Measurements from ENCODE around the gene SRRM4. TPM values are rescaled to one million over a fixed set of nuclear protein-coding genes. Genes with fewer than 3 reads are reported as not detected.

The SRRM4 gene
- total RNA-seq, 4 donors from 2014 or later, result 0.10 to 0.27 TPM; not detected in 2

DNA sequence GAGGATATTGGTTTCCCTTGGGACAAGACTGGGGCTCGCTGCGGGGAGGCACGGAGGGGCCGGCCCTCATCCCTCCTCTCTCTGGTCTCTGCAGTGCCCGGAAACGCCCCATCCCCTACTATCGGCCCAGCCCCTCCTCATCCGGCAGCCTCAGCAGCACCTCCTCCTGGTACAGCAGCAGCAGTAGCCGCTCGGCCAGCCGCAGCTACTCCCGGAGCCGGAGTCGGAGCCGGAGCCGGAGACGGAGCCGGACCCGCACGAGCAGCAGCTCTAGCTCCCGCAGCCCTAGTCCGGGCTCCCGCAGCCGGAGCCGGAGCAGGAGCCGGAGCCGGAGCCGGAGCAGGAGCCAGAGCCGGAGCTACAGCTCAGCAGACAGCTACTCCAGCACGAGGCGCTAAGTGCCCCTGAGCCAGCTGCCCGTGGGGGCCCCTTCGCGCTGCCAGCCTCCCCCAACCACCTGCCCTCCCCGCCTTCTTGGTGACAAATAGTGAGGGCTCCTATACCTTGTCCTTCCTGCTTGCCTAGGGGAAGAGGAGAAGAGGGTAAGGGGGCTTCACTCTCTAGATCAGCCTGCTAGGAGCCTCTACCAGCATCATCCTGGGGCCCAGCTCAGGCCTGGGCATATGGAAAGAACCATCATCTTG, 175.2 kb downstream of the SRRM4 start:
- intact Hi-C loops (cut with DNase I), result no loop called here

DNA sequence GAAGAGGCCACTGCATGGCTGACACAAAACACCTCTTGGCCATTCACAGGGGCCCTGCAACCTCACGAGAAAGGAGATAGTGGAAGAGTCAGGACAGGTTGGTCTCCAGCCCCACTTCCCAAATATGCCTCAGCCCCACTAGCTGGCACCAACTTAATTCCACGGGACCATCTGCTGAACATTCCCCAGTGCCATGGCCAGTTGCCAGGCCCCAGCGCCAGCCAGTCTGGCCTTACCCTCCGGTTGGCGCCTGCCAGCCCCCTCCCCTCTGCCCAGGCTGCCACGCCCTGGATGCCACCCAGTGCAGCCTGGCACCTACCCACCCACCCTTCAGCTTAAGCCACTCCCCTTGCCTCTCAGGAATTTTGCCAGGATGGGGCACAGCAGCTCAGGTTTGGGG, 176.2 kb downstream of the SRRM4 start:
- no peaks in the 10 kb centered on the region for H3K36me3 ChIP-seq
- no peak overlapping the region for H3K4me3 ChIP-seq (replicated peaks in 1 of 3)
- intact Hi-C loops (cut with DNase I), result no loop called here
- H3K4me1 ChIP-seq, result peaks cover 4 to 10% of the 10 kb centered on the region in 2 donors
- peak; percentile 59 to 73 for DNase-seq
- TF ChIP-seq, protein P1, sequence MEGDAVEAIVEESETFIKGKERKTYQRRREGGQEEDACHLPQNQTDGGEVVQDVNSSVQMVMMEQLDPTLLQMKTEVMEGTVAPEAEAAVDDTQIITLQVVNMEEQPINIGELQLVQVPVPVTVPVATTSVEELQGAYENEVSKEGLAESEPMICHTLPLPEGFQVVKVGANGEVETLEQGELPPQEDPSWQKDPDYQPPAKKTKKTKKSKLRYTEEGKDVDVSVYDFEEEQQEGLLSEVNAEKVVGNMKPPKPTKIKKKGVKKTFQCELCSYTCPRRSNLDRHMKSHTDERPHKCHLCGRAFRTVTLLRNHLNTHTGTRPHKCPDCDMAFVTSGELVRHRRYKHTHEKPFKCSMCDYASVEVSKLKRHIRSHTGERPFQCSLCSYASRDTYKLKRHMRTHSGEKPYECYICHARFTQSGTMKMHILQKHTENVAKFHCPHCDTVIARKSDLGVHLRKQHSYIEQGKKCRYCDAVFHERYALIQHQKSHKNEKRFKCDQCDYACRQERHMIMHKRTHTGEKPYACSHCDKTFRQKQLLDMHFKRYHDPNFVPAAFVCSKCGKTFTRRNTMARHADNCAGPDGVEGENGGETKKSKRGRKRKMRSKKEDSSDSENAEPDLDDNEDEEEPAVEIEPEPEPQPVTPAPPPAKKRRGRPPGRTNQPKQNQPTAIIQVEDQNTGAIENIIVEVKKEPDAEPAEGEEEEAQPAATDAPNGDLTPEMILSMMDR (IDR thresholded peaks at IDR 0.05), result no peak
- TF ChIP-seq POLR2A (IDR thresholded peaks at IDR 0.05), result no peak
- H3K9me3 ChIP-seq, result no peaks in the 10 kb centered on the region
- no peaks in the 10 kb centered on the region for H3K27me3 ChIP-seq
- WGBS, 2 donors, result 44 to 54% methylated on average over 3 to 6 of the region's 6 CpGs
- H3K27ac ChIP-seq, result peak overlapping the region in 1 of 3 donors; percentile 24

More for the DNA sequence above, 175.2 kb downstream of the SRRM4 start:
- no peak for DNase-seq
- TF ChIP-seq, protein P1 (IDR thresholded peaks at IDR 0.05), result no peak
- TF ChIP-seq POLR2A (IDR thresholded peaks at IDR 0.05), result no peak
- WGBS, 2 donors, result 68% methylated on average over 12 to 28 of the region's 35 CpGs
- Histone ChIP-seq H3K36me3 (no peaks in the 10 kb centered on the region), H3K27me3 (no peaks in the 10 kb centered on the region), H3K4me3 (replicated peaks in 1 of 3) (no peak overlapping the region), H3K27ac (no peak overlapping the region), H3K9me3 (no peaks in the 10 kb centered on the region), H3K4me1 (peaks cover 4 to 10% of the 10 kb centered on the region in 2 donors)

DNA sequence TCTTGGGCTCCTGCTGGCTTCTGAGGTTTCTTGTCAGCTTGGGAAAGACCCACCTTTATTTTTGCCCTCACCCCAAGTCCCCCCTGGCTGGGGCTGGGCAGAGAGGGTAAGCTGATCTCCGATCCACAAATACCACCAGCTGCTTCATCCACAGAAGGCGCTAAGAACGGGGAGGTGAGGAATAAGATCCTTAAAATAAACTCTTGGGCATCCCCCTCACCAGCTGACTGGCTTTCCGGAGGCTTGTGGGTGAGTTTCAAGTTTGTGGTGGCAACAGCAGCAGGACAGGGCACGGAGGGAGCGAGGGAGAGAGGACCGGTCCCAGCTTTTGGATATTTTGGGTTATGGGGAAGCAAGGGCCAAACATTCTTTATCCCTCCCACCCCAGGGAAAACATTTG, 176.6 kb downstream of the SRRM4 start:
- H3K36me3 ChIP-seq, result no peaks in the 10 kb centered on the region
- H3K4me1 ChIP-seq, result peaks cover 4 to 10% of the 10 kb centered on the region in 2 donors
- H3K27me3 ChIP-seq, result no peaks in the 10 kb centered on the region
- 83 to 90% methylated on average over 7 of the region's 7 CpGs for WGBS, 2 donors
- no peak for DNase-seq
- H3K27ac ChIP-seq, result peak overlapping the region in 1 of 3 donors; percentile 24
- intact Hi-C loops (cut with DNase I), result no loop called here
- no peak for TF ChIP-seq POLR2A (IDR thresholded peaks at IDR 0.05)
- TF ChIP-seq, protein P1 (IDR thresholded peaks at IDR 0.05), result no peak
- no peak overlapping the region for H3K4me3 ChIP-seq (replicated peaks in 1 of 3)
- no peaks in the 10 kb centered on the region for H3K9me3 ChIP-seq

DNA sequence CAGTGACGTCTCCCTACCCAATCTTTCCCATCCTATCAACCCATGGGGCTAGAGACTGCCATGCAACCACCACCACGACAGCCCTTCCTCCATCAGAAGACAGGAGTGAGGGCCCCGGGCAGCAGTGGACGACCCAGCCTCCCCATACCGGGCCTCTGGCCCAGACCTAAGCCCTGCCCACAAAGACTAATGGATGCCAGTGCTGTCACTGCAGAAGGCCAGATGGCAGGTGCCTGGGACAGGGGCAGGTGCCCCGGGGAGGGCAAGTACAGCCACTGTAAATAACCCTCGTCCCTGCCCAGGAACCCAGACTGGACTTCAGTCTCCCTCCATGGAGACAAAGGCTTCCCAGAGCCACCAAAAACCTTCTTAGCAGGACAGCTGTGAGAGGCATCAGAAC, 177.1 kb downstream of the SRRM4 start:
- H3K9me3 ChIP-seq, result no peaks in the 10 kb centered on the region
- 85 to 86% methylated on average over 7 of the region's 7 CpGs for WGBS, 2 donors
- H3K36me3 ChIP-seq, result no peaks in the 10 kb centered on the region
- TF ChIP-seq, protein P1 (IDR thresholded peaks at IDR 0.05), result no peak
- TF ChIP-seq POLR2A (IDR thresholded peaks at IDR 0.05), result no peak
- H3K27ac ChIP-seq, result no peak overlapping the region
- intact Hi-C loops (cut with DNase I), result no loop called here
- no peak for DNase-seq
- peaks cover 4 to 10% of the 10 kb centered on the region in 2 donors for H3K4me1 ChIP-seq
- H3K27me3 ChIP-seq, result no peaks in the 10 kb centered on the region
- H3K4me3 ChIP-seq (replicated peaks in 1 of 3), result no peak overlapping the region

DNA sequence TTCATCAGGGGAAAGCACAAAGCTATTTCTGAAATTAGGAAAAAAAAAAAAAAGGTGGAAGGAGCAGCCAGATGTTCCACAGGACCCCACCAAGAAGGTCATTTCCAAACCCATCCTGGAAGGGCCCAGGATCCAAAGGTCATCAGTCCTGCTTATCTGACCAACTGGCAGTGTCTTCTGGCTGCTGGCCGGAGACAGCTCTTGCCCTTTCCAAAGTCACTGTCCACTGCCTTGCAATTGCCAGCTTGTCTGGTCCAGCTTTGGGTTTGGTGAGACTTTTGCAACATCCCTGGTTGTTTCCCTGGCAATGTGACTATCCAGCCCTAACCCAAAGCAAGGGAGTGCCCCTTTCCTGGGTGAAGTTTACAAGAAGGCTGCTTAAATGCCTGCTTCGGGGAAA, 178.5 kb downstream of the SRRM4 start:
- TF ChIP-seq POLR2A (IDR thresholded peaks at IDR 0.05), result no peak
- TF ChIP-seq, protein P1 (IDR thresholded peaks at IDR 0.05), result no peak
- no peaks in the 10 kb centered on the region for H3K9me3 ChIP-seq
- 83 to 87% methylated on average over 2 of the region's 2 CpGs for WGBS, 2 donors
- intact Hi-C loops (cut with DNase I), result no loop called here
- H3K36me3 ChIP-seq, result no peaks in the 10 kb centered on the region
- H3K4me1 ChIP-seq, result peaks cover 4 to 10% of the 10 kb centered on the region in 2 donors
- H3K27me3 ChIP-seq, result no peaks in the 10 kb centered on the region
- no peak for DNase-seq
- H3K27ac ChIP-seq, result no peak overlapping the region
- no peak overlapping the region for H3K4me3 ChIP-seq (replicated peaks in 1 of 3)

Measured in thyroid gland (tissue), 4 donors.